ENCODE results near the gene HDAC3. TPM values are rescaled to one million over a fixed set of nuclear protein-coding genes. Genes with fewer than 3 reads are reported as not detected.

HDAC3 gene
- total and polyA plus RNA-seq, 2 donors (not counting 1 experiment from before 2014, with no cell fraction given) = 85.5 to 94.0 TPM

DNA sequence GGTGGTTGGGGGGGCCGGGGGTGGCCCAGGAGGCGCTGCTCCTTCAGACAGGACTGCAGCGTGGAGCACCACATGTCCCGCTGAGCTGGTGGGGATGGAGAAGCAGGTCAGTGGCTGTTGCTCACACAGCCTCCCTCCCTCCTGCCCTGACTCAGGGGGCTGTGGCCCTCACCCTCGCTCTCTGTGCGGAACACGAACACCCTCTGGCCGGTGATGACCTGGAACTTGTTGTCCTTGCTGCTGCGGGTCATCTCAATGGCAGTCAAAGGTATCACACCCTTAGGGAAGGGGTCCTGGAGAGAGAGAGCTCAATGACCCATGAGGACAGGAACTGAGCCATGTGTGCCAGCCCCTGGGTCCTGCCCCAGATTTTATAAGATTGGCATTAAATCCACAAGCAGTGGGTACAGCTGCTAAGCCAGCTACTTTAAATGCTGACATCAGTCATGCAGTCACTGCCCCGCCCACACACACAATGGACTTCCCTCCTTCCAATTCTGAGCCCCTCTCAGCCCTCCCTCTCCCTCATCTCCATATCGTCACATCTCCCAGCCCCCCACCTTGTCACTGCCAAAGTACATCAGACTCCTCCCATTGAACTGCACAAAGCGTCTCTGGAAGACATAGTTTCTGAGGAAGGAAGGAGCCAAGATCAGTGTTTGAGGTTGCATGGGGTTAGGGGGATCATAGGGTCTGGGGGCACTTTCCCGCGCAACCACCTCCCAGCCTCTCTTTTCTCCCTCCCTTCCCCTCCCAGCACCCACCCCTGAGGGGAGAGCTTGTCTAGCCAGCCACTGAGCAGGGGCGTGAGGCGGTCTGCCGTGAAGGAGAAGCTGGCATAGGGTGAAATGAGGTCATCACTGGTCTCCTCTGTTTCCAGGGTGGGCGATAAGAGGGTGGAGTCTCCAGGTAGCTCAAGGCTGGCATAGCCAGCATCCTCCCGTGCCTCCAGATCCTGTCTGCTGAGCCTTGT, 36.5 kb upstream of the HDAC3 start:
- Histone ChIP-seq H4K20me1 (ENCODE audit: control insufficient read depth, insufficient read depth, low read length, poor library complexity, severe bottlenecking) (no peaks in the 10 kb centered on the region), H3K4me2 (replicated peaks; ENCODE audit: low read depth, low read length, poor library complexity, severe bottlenecking) (no peak overlapping the region), H3K79me2 (ENCODE audit: control insufficient read depth, insufficient read depth, low read length) (no peaks in the 10 kb centered on the region), H2AFZ (ENCODE audit: insufficient read depth, low read depth, low read length, poor library complexity, severe bottlenecking) (no peak overlapping the region), H3K4me3 (ENCODE audit: control extremely low read depth in 1 of 5, extremely low read depth in 1 of 5, insufficient read depth in 1 of 5, low read depth in 2 of 5, low read length in 4 of 5) (no peak overlapping the region), H3K36me3 (replicated peaks in 1 of 2; ENCODE audit: control extremely low read depth in 1 of 2, control insufficient read depth in 1 of 2, extremely low read depth in 1 of 2, insufficient read depth in 2 of 2, low read length in 1 of 2) (no peaks in the 10 kb centered on the region), H3K27ac (ENCODE audit: low read length in 2 of 2) (no peak overlapping the region), H3K9ac (ENCODE audit: low read length) (no peak overlapping the region), H3K4me1 (ENCODE audit: control insufficient read depth in 2 of 2, insufficient read depth in 2 of 2, low read length in 2 of 2) (no peaks in the 10 kb centered on the region), H3K9me3 (ENCODE audit: control extremely low read depth in 1 of 3, control insufficient read depth in 2 of 3, insufficient read depth in 1 of 3, low read length in 2 of 3) (no peaks in the 10 kb centered on the region), H3K27me3 (replicated peaks in 1 of 4; ENCODE audit: control extremely low read depth in 1 of 4, control insufficient read depth in 3 of 4, insufficient read depth in 4 of 4, low read length in 3 of 4) (no peaks in the 10 kb centered on the region)
- no peaks in the 10 kb centered on the region for H3K9me3 Mint-ChIP-seq (ENCODE audit: insufficient read depth)
- intact Hi-C loops (cut with micrococcal nuclease) = no loop called here
- DNase-seq (no peak), ATAC-seq (ENCODE audit: low read depth) (no peak)
- H3K4me1 Mint-ChIP-seq = no peaks in the 10 kb centered on the region
- POLR2A ChIA-PET = no interaction called here
- H3K4me3 Mint-ChIP-seq = no peak overlapping the region
- CTCF ChIA-PET = interaction anchor here (1.3 to 6.4 kb wide), 2 partner anchors 9 to 20 kb away, joined by 3 to 28 read pairs; no protein-coding TSS in a partner anchor
- WGBS (ENCODE audit: insufficient coverage) = 92% methylated on average over 13 of the region's 19 CpGs
- no peak overlapping the region for H3K27ac Mint-ChIP-seq
- H3K27me3 Mint-ChIP-seq = peaks cover 5% of the 10 kb centered on the region
- TF ChIP-seq EZH2 (IDR thresholded peaks at IDR 0.05; ENCODE audit: borderline replicate concordance, insufficient read depth, low read depth, low read length, poor library complexity, severe bottlenecking) = no peak
- TF ChIP-seq, protein P1, sequence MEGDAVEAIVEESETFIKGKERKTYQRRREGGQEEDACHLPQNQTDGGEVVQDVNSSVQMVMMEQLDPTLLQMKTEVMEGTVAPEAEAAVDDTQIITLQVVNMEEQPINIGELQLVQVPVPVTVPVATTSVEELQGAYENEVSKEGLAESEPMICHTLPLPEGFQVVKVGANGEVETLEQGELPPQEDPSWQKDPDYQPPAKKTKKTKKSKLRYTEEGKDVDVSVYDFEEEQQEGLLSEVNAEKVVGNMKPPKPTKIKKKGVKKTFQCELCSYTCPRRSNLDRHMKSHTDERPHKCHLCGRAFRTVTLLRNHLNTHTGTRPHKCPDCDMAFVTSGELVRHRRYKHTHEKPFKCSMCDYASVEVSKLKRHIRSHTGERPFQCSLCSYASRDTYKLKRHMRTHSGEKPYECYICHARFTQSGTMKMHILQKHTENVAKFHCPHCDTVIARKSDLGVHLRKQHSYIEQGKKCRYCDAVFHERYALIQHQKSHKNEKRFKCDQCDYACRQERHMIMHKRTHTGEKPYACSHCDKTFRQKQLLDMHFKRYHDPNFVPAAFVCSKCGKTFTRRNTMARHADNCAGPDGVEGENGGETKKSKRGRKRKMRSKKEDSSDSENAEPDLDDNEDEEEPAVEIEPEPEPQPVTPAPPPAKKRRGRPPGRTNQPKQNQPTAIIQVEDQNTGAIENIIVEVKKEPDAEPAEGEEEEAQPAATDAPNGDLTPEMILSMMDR (IDR thresholded peaks at IDR 0.05) = no peak

All from B cell (primary cell).